ENCODE measurements around the gene COL4A3. TPM values are rescaled to one million over a fixed set of nuclear protein-coding genes. Genes with fewer than 3 reads are reported as not detected.

The COL4A3 gene
- total RNA-seq, 2 donors from 2014 or later: 0.30 to 0.42 TPM

- no peaks in the 10 kb centered on the region for H3K4me1 ChIP-seq
- no peak overlapping the region for H3K9ac ChIP-seq (ENCODE audit: low read depth in 2 of 2, low read length in 2 of 2)
- no peak for DNase-seq
- no peaks in the 10 kb centered on the region for H3K36me3 ChIP-seq
- H3K27me3 ChIP-seq: no peaks in the 10 kb centered on the region
- no peak overlapping the region for H3K27ac ChIP-seq
- no peak overlapping the region for H3K4me3 ChIP-seq
- intact Hi-C loops (cut with DNase I): no loop called here
- no peak for TF ChIP-seq CTCF (IDR thresholded peaks at IDR 0.05)
- H3K9me3 ChIP-seq: no peaks in the 10 kb centered on the region
Measured at GRCh38 chr2:227295806-227296205, 131.4 kb downstream of the COL4A3 start.

GRCh38 chr2:227296671-227297405 is 132.4 kb downstream of the COL4A3 start:
- H3K27ac ChIP-seq: no peak overlapping the region
- DNase-seq: no peak
- H3K27me3 ChIP-seq: no peaks in the 10 kb centered on the region
- H3K4me3 ChIP-seq: no peak overlapping the region
- H3K36me3 ChIP-seq: no peaks in the 10 kb centered on the region
- no peak for TF ChIP-seq CTCF (IDR thresholded peaks at IDR 0.05)
- no peak overlapping the region for H3K9ac ChIP-seq (ENCODE audit: low read depth in 2 of 2, low read length in 2 of 2)
- intact Hi-C loops (cut with DNase I): no loop called here
- no peaks in the 10 kb centered on the region for H3K9me3 ChIP-seq
- no peaks in the 10 kb centered on the region for H3K4me1 ChIP-seq

- no peak overlapping the region for H3K27ac ChIP-seq
- H3K36me3 ChIP-seq: no peaks in the 10 kb centered on the region
- TF ChIP-seq CTCF (IDR thresholded peaks at IDR 0.05): no peak
- no peaks in the 10 kb centered on the region for H3K4me1 ChIP-seq
- H3K27me3 ChIP-seq: no peaks in the 10 kb centered on the region
- DNase-seq: no peak
- no peak overlapping the region for H3K9ac ChIP-seq (ENCODE audit: low read depth in 2 of 2, low read length in 2 of 2)
- intact Hi-C loops (cut with DNase I): no loop called here
- no peak overlapping the region for H3K4me3 ChIP-seq
- H3K9me3 ChIP-seq: no peaks in the 10 kb centered on the region
Measured at GRCh38 chr2:227301523-227301922, 137.1 kb downstream of the COL4A3 start.

DNA sequence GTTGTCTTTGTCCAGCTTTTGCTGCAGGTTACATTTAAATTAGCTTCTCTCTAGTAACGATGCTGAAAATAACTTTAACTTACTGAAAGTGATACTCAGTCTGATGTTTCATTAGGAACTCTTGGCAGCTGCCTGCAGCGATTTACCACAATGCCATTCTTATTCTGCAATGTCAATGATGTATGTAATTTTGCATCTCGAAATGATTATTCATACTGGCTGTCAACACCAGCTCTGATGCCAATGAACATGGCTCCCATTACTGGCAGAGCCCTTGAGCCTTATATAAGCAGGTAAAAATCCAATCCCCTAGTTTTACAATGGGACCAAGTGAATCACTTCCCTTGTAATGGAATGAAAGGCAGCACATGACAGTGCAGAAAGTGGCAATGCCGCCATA is 144.4 kb downstream of the COL4A3 start:
- Histone ChIP-seq H3K36me3 (no peaks in the 10 kb centered on the region), H3K27ac (no peak overlapping the region), H3K27me3 (no peaks in the 10 kb centered on the region), H3K9ac (ENCODE audit: low read depth in 2 of 2, low read length in 2 of 2) (no peak overlapping the region), H3K4me3 (no peak overlapping the region), H3K4me1 (no peaks in the 10 kb centered on the region), H3K9me3 (no peaks in the 10 kb centered on the region)
- intact Hi-C loops (cut with DNase I): no loop called here
- TF ChIP-seq CTCF (IDR thresholded peaks at IDR 0.05): no peak
- DNase-seq: no peak

GRCh38 chr2:227310756-227311110 is 146.3 kb downstream of the COL4A3 start:
- no peak for DNase-seq

More at GRCh38 chr2:227310756-227311110, 146.3 kb downstream of the COL4A3 start:
- no peaks in the 10 kb centered on the region for H3K4me1 ChIP-seq
- no peaks in the 10 kb centered on the region for H3K9me3 ChIP-seq
- H3K27me3 ChIP-seq: no peaks in the 10 kb centered on the region
- no peak for TF ChIP-seq CTCF (IDR thresholded peaks at IDR 0.05)
- no peaks in the 10 kb centered on the region for H3K36me3 ChIP-seq
- no peak overlapping the region for H3K9ac ChIP-seq (ENCODE audit: low read depth in 2 of 2, low read length in 2 of 2)
- H3K4me3 ChIP-seq: no peak overlapping the region
- no peak overlapping the region for H3K27ac ChIP-seq
- intact Hi-C loops (cut with DNase I): no loop called here

All from colonic mucosa (tissue), 4 donors.